Activated B cell treated with CpG ODN at 0.5 μM for 24 hours (primary cell): ENCODE measurements around the gene RCAN3. TPM values are rescaled to one million over a fixed set of nuclear protein-coding genes. Genes with fewer than 3 reads are reported as not detected.
"Not testable (repeated sequence)": the region's sequence is repeated elsewhere in the genome, so short reads cannot be mapped to it uniquely, and the experiment has no call there.

Source experiments
- ATAC-seq: fragments of 200-7000 bp; cut with Tn5 transposase; one replicate; pipeline ENCODE4 v1.10.0; 2021; ENCODE audit warnings: low read depth, mild to moderate bottlenecking, moderate library complexity
- CTCF ChIA-PET: fragments of 350-600 bp; sonication (Branson Sonifier 250); formaldehyde crosslinking; loops from one replicate; lab custom pipeline; 2021; ENCODE audit warnings: antibody characterized with exemption; lab: Charles Lee
- POLR2A ChIA-PET: fragments of 350-600 bp; sonication (Branson Sonifier 250); formaldehyde crosslinking; loops from one replicate; lab custom pipeline; 2021; ENCODE audit warnings: antibody characterized with exemption; lab: Charles Lee
- DNase-seq: peaks from one replicate; pipeline ENCODE4 v3.0.0; 2022
- H3K27ac Mint-ChIP-seq: one replicate; pipeline ENCODE4 v1.8.0; 2020; ENCODE audit warnings: mixed read lengths
- H3K27me3 Mint-ChIP-seq: one replicate; pipeline ENCODE4 v1.8.0; 2021; ENCODE audit warnings: mixed read lengths
- H3K36me3 Mint-ChIP-seq: one replicate; pipeline ENCODE4 v1.8.0; 2021; ENCODE audit warnings: low read depth, mixed read lengths
- H3K4me1 Mint-ChIP-seq: one replicate; pipeline ENCODE4 v1.8.0; 2021; ENCODE audit warnings: mixed read lengths
- H3K4me3 Mint-ChIP-seq: one replicate; pipeline ENCODE4 v1.8.0; 2020; ENCODE audit warnings: mild to moderate bottlenecking, mixed read lengths
- H3K9me3 Mint-ChIP-seq: one replicate; pipeline ENCODE4 v1.8.0; 2020; ENCODE audit warnings: mixed read lengths
- intact Hi-C: fragments of 100-400 bp; cut with micrococcal nuclease; formaldehyde crosslinking; loops from one replicate; pipeline ENCODE4 v1.15.1; 2024
- total RNA-seq: library from RNA; stranded (reverse); gene quantifications from 2 replicates; pipeline ENCODE4 v1.2.3, GENCODE V29; 2022
- TF ChIP-seq, protein P1 (sequence below): fragments of 200-600 bp; IDR thresholded peaks from one replicate; pipeline ENCODE4 v1.8.0; 2022; ENCODE audit warnings: antibody characterized with exemption, mild to moderate bottlenecking

Gene RCAN3
- total RNA-seq, 1 donor from 2014 or later, result 23.6 TPM

- Mint-ChIP-seq H3K9me3 (no peaks in the 10 kb centered on the region), H3K27ac (no peak overlapping the region), H3K4me3 (no peak overlapping the region), H3K4me1 (peaks cover 4% of the 10 kb centered on the region), H3K36me3 (peaks cover 23% of the 10 kb centered on the region), H3K27me3 (no peaks in the 10 kb centered on the region)
- ChIA-PET POLR2A (interaction anchor here (0.5 to 1.2 kb wide), 4 partner anchors 11 to 1183 kb away, joined by 3 to 4 read pairs (median 4); partner anchors contain the start of genes HNRNPR and NIPAL3), CTCF (interaction anchor here (0.9 to 3.4 kb wide), 14 partner anchors 9 to 328 kb away, joined by 3 to 25 read pairs (median 5); partner anchors contain the start of genes NIPAL3 and RCAN3)
- ATAC-seq (no peak), DNase-seq (no peak)
- TF ChIP-seq, protein P1, sequence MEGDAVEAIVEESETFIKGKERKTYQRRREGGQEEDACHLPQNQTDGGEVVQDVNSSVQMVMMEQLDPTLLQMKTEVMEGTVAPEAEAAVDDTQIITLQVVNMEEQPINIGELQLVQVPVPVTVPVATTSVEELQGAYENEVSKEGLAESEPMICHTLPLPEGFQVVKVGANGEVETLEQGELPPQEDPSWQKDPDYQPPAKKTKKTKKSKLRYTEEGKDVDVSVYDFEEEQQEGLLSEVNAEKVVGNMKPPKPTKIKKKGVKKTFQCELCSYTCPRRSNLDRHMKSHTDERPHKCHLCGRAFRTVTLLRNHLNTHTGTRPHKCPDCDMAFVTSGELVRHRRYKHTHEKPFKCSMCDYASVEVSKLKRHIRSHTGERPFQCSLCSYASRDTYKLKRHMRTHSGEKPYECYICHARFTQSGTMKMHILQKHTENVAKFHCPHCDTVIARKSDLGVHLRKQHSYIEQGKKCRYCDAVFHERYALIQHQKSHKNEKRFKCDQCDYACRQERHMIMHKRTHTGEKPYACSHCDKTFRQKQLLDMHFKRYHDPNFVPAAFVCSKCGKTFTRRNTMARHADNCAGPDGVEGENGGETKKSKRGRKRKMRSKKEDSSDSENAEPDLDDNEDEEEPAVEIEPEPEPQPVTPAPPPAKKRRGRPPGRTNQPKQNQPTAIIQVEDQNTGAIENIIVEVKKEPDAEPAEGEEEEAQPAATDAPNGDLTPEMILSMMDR, result no peak
- intact Hi-C loops, result loop anchor here (1.0 to 2.0 kb wide), 3 partner anchors 9 to 328 kb away; partner anchors contain the start of gene NIPAL3
These were observed 24.4 kb downstream of the RCAN3 start for GRCh38 chr1:24526940-24527542.

DNA sequence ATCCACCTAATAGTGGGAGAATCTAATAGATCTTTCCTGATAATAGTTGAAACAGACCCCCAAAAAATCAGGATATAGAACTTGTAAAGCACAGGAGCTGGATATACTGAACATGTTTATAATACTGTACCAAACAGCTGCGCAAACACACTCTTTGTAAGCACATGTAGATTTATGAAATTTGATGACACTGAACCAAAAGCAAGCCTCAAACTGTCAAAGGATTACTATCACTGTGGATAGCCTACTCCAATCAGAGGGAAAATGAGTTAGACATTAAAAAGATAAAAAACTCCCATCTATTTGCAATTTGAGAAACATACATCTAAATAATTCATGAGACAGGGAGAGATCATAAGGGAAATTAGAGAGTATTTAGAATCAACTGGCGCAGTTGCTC lies 26.1 kb downstream of the RCAN3 start:
- no peak overlapping the region for H3K4me3 Mint-ChIP-seq
- CTCF ChIA-PET, result interaction anchor here (2.2 kb wide), 2 partner anchors 59 to 113 kb away, joined by 6 to 10 read pairs; partner anchors contain the start of gene NIPAL3
- no peak for DNase-seq
- TF ChIP-seq, protein P1, result no peak
- no peak overlapping the region for H3K27ac Mint-ChIP-seq
- H3K9me3 Mint-ChIP-seq, result no peaks in the 10 kb centered on the region
- peaks cover 25% of the 10 kb centered on the region for H3K36me3 Mint-ChIP-seq
- no peak for ATAC-seq
- POLR2A ChIA-PET, result interaction anchor here (0.6 to 0.7 kb wide), 3 partner anchors 85 to 176 kb away, joined by 4 to 7 read pairs (median 6); no protein-coding TSS in a partner anchor
- peaks cover 10% of the 10 kb centered on the region for H3K4me1 Mint-ChIP-seq
- intact Hi-C loops, result no loop called here
- no peaks in the 10 kb centered on the region for H3K27me3 Mint-ChIP-seq

DNA sequence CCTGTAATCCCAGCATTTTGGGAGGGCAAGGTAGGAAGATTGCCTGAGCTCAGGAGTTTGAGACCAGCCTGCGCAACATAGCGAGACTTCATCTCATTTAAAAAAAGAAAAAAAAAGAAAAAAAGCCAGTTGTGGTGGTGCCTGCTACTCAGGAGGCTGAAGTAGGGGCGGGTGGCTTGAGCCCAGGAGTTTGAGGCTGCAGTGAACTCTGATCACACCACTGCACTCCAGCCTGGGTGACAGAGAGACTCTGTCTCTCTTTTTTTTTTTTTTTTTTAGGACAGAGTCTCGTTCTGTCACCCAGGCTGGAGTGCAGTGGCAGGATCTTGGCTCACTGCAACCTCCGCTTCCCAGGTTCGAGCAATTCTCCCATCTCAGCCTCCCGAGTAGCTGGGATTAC lies 26.7 kb downstream of the RCAN3 start:
- H3K4me3 Mint-ChIP-seq, intact Hi-C loops, DNase-seq, H3K9me3 Mint-ChIP-seq, H3K27ac Mint-ChIP-seq, ATAC-seq, H3K27me3 Mint-ChIP-seq: not testable (repeated sequence)
- H3K36me3 Mint-ChIP-seq, result peaks cover 27% of the 10 kb centered on the region
- H3K4me1 Mint-ChIP-seq, result peaks cover 15% of the 10 kb centered on the region
- ChIA-PET CTCF (interaction anchor here (0.6 to 2.2 kb wide), 4 partner anchors 41 to 816 kb away, joined by 3 to 10 read pairs (median 6); partner anchors contain the start of gene NIPAL3), POLR2A (interaction anchor here (0.7 to 0.9 kb wide), 2 partner anchors 86 to 114 kb away, joined by 4 to 7 read pairs; no protein-coding TSS in a partner anchor)

DNA sequence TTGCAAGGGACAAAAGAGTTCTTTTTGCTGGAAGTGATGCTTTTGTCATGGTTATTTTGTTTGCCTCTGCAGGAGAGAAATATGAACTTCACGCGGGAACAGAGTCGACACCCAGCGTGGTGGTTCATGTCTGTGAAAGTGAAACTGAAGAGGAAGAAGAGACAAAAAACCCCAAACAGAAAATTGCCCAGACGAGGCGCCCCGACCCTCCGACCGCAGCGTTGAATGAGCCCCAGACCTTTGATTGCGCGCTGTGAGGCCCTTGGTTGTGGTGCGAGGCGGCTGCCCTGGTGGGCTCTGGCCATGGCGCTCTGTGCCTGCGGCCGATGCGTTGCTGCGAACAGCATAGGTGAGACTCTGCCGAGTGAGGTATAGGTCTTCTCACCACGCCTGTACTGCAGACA lies 32.4 kb downstream of the RCAN3 start:
- TF ChIP-seq, protein P1, result no peak

GRCh38 chr1:24535778-24536177 lies 33.1 kb downstream of the RCAN3 start:
- ChIA-PET POLR2A (interaction anchor here (0.6 to 2.9 kb wide), 14 partner anchors 13 to 576 kb away, joined by 3 to 42 read pairs (median 4); partner anchors contain the start of genes NIPAL3, PNRC2 and RCAN3), CTCF (interaction anchor here (0.8 to 2.1 kb wide), 8 partner anchors 11 to 153 kb away, joined by 3 to 18 read pairs (median 4); partner anchors contain the start of gene NIPAL3)
- Mint-ChIP-seq H3K4me3 (peak overlapping the region; percentile 85), H3K27ac (peak overlapping the region; percentile 99), H3K9me3 (no peaks in the 10 kb centered on the region), H3K36me3 (peaks cover 20% of the 10 kb centered on the region), H3K4me1 (peaks cover 68% of the 10 kb centered on the region), H3K27me3 (no peaks in the 10 kb centered on the region)
- DNase-seq (no peak), ATAC-seq (no peak)
- TF ChIP-seq, protein P1, result no peak
- intact Hi-C loops, result loop anchor here (1.0 to 5.0 kb wide), 9 partner anchors 8 to 345 kb away; partner anchors contain the start of genes NIPAL3, RCAN3 and SRRM1

More for the DNA sequence above, 32.4 kb downstream of the RCAN3 start:
- H3K27ac Mint-ChIP-seq, result peak overlapping the region; percentile 99
- H3K36me3 Mint-ChIP-seq, result peaks cover 22% of the 10 kb centered on the region
- DNase-seq (peak; percentile 61), ATAC-seq (peak; percentile 77)
- H3K4me1 Mint-ChIP-seq, result peaks cover 60% of the 10 kb centered on the region
- H3K9me3 Mint-ChIP-seq, result no peaks in the 10 kb centered on the region
- intact Hi-C loops, result loop anchor here (1.0 to 5.0 kb wide), 2 partner anchors 33 to 52 kb away; partner anchors contain the start of gene RCAN3
- H3K4me3 Mint-ChIP-seq, result peak overlapping the region; percentile 85
- POLR2A ChIA-PET, result interaction anchor here (0.7 to 2.9 kb wide), 12 partner anchors 14 to 576 kb away, joined by 3 to 42 read pairs (median 4); partner anchors contain the start of genes NIPAL3, PNRC2 and RCAN3
- CTCF ChIA-PET, result interaction anchor here (1.0 to 2.1 kb wide), 5 partner anchors 52 to 144 kb away, joined by 3 to 18 read pairs (median 5); partner anchors contain the start of gene NIPAL3
- no peaks in the 10 kb centered on the region for H3K27me3 Mint-ChIP-seq
